Osteoblast (primary cell): ENCODE data around the gene ANKRD33B. TPM values are rescaled to one million over a fixed set of nuclear protein-coding genes. Genes with fewer than 3 reads are reported as not detected.
"Not testable (repeated sequence)": the region's sequence is repeated elsewhere in the genome, so short reads cannot be mapped to it uniquely, and the experiment has no call there.

Experiments used
- DNase-seq: peaks from one replicate; pipeline ENCODE4 v3.0.0; 2011; ENCODE audit warnings: low spot score, mixed read lengths; ENCODE audit not compliant: insufficient read length; ENCODE audit errors: missing footprints
- H2AFZ ChIP-seq: 2 replicates; pipeline ENCODE4 v1.6.0; 2011; ENCODE audit warnings: mild to moderate bottlenecking, low read length
- H3K27ac ChIP-seq: 2 replicates; pipeline ENCODE4 v1.5.1; 2011; ENCODE audit warnings: mild to moderate bottlenecking, low read depth, low read length, moderate library complexity
- H3K27me3 ChIP-seq: 2 replicates; pipeline ENCODE4 v1.6.0; 2012; ENCODE audit warnings: mild to moderate bottlenecking, control low read depth, inconsistent platforms, low read length, moderate library complexity; ENCODE audit not compliant: insufficient read depth
- H3K36me3 ChIP-seq: 2 replicates; pipeline ENCODE4 v1.5.1; 2011; ENCODE audit warnings: mild to moderate bottlenecking, low read length, control low read depth, moderate library complexity; ENCODE audit not compliant: insufficient read depth
- H3K4me1 ChIP-seq: 2 replicates; pipeline ENCODE4 v1.5.1; 2011; ENCODE audit warnings: mild to moderate bottlenecking, low read length, control low read depth, moderate library complexity; ENCODE audit not compliant: insufficient read depth
- H3K4me2 ChIP-seq: 2 replicates; pipeline ENCODE4 v1.6.0; 2011; ENCODE audit warnings: mild to moderate bottlenecking, low read length; ENCODE audit not compliant: insufficient read depth
- H3K4me3 ChIP-seq: fragments of 200-600 bp; sonication (generic); 3 replicates; pipeline ENCODE4 v1.5.1; 2012; ENCODE audit warnings: mild to moderate bottlenecking, low read length, inconsistent platforms; ENCODE audit not compliant: insufficient read depth
- H3K79me2 ChIP-seq: 2 replicates; pipeline ENCODE4 v1.6.0; 2012; ENCODE audit warnings: mild to moderate bottlenecking, low read length, control low read depth, inconsistent platforms; ENCODE audit not compliant: insufficient read depth
- H3K9me3 ChIP-seq: 2 replicates; pipeline ENCODE4 v1.5.1; 2011; ENCODE audit warnings: low read depth, low read length, control low read depth
- H4K20me1 ChIP-seq: 2 replicates; pipeline ENCODE4 v1.6.0; 2012; ENCODE audit warnings: mild to moderate bottlenecking, low read length, control low read depth; ENCODE audit not compliant: insufficient read depth
- CTCF ChIP-seq: IDR thresholded peaks from 2 replicates; pipeline ENCODE4 v1.5.1; 2011; ENCODE audit warnings: mild to moderate bottlenecking, low read depth, low read length, moderate library complexity; ENCODE audit errors: extremely low read depth
- total RNA-seq: library from RNA; depleted of rRNA; stranded (reverse); fragments of >200 nt; gene quantifications from 2 replicates; pipeline ENCODE4 v1.2.3, GENCODE V29; 2012

Gene ANKRD33B
- total RNA-seq, 1 donor = 5.1 TPM

GRCh38 chr5:10637944-10638343 lies 74.1 kb downstream of the ANKRD33B start:
- Histone ChIP-seq H3K4me3 (no peak overlapping the region), H3K36me3 (no peaks in the 10 kb centered on the region), H3K79me2 (no peaks in the 10 kb centered on the region), H3K27me3 (no peaks in the 10 kb centered on the region), H2AFZ (no peak overlapping the region), H4K20me1 (peaks cover 3% of the 10 kb centered on the region), H3K27ac (no peak overlapping the region), H3K4me1 (peaks cover 8% of the 10 kb centered on the region), H3K4me2 (no peak overlapping the region), H3K9me3 (no peaks in the 10 kb centered on the region)
- no peak for DNase-seq
- no peak for TF ChIP-seq CTCF

GRCh38 chr5:10638723-10639122 lies 74.9 kb downstream of the ANKRD33B start:
- not testable (repeated sequence) for H3K9me3 ChIP-seq, H3K27me3 ChIP-seq, H2AFZ ChIP-seq, H3K79me2 ChIP-seq, DNase-seq, H4K20me1 ChIP-seq, H3K36me3 ChIP-seq, H3K4me2 ChIP-seq, H3K4me1 ChIP-seq, H3K4me3 ChIP-seq, H3K27ac ChIP-seq

GRCh38 chr5:10639846-10640368 lies 76.0 kb downstream of the ANKRD33B start:
- Histone ChIP-seq H3K27ac (no peak overlapping the region), H3K27me3 (no peaks in the 10 kb centered on the region), H3K4me1 (peaks cover 8% of the 10 kb centered on the region), H3K9me3 (no peaks in the 10 kb centered on the region), H3K4me2 (no peak overlapping the region), H4K20me1 (peaks cover 6% of the 10 kb centered on the region), H2AFZ (no peak overlapping the region), H3K4me3 (no peak overlapping the region), H3K36me3 (no peaks in the 10 kb centered on the region), H3K79me2 (no peaks in the 10 kb centered on the region)
- DNase-seq = no peak
- TF ChIP-seq CTCF = no peak

GRCh38 chr5:10642367-10642766 lies 78.5 kb downstream of the ANKRD33B start:
- Histone ChIP-seq H4K20me1 (peaks cover 6% of the 10 kb centered on the region), H3K79me2 (no peaks in the 10 kb centered on the region), H3K9me3 (no peaks in the 10 kb centered on the region), H3K4me1 (no peaks in the 10 kb centered on the region), H2AFZ (no peak overlapping the region), H3K36me3 (no peaks in the 10 kb centered on the region), H3K27ac (no peak overlapping the region), H3K27me3 (no peaks in the 10 kb centered on the region), H3K4me2 (no peak overlapping the region), H3K4me3 (no peak overlapping the region)
- no peak for DNase-seq
- no peak for TF ChIP-seq CTCF

DNA sequence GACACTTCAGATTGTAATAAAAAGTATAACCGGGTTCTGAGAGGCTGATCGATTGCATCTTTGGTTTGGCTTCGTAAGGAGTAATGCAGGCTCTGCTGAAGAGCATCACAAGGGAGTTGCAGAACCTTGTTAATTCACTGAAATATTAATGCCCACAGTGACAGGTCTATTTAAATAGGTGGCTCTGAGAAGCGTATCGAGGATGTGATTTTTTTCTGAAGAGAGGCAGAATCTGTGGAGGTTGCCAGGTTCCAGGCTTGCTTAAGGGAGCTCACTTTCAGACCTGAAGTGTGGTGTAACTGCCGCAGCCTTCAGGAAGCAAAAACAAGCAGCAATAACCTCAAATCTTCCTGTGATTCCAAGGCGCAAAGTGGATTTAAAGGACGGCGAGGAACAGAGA lies 80.3 kb downstream of the ANKRD33B start:
- Histone ChIP-seq H3K9me3 (no peaks in the 10 kb centered on the region), H2AFZ (no peak overlapping the region), H3K27me3 (no peaks in the 10 kb centered on the region), H3K36me3 (no peaks in the 10 kb centered on the region), H4K20me1 (peaks cover 11% of the 10 kb centered on the region), H3K79me2 (no peaks in the 10 kb centered on the region), H3K4me2 (no peak overlapping the region), H3K27ac (no peak overlapping the region), H3K4me3 (no peak overlapping the region), H3K4me1 (no peaks in the 10 kb centered on the region)
- no peak for TF ChIP-seq CTCF
- no peak for DNase-seq
